Glutamatergic neuron (in vitro differentiated cells): ENCODE data around the gene TARS3. TPM values are rescaled to one million over a fixed set of nuclear protein-coding genes. Genes with fewer than 3 reads are reported as not detected.

Experiments
- DNase-seq: peaks from one replicate; pipeline ENCODE4 v3.0.0; 2022
- H3K27ac Mint-ChIP-seq: one replicate; pipeline ENCODE4 v1.8.0; 2020; ENCODE audit warnings: mild to moderate bottlenecking, mixed read lengths, inconsistent platforms; ENCODE audit not compliant: unreplicated experiment
- H3K27me3 Mint-ChIP-seq: one replicate; pipeline ENCODE4 v1.8.0; 2020; ENCODE audit warnings: mild to moderate bottlenecking, moderate library complexity, mixed read lengths, inconsistent platforms; ENCODE audit not compliant: unreplicated experiment
- H3K36me3 Mint-ChIP-seq: one replicate; pipeline ENCODE4 v1.8.0; 2020; ENCODE audit warnings: mild to moderate bottlenecking, mixed read lengths, inconsistent platforms; ENCODE audit not compliant: unreplicated experiment
- H3K4me1 Mint-ChIP-seq: one replicate; pipeline ENCODE4 v1.8.0; 2020; ENCODE audit warnings: mild to moderate bottlenecking, low read depth, mixed read lengths, inconsistent platforms; ENCODE audit not compliant: unreplicated experiment
- H3K4me3 Mint-ChIP-seq: one replicate; pipeline ENCODE4 v1.8.0; 2020; ENCODE audit warnings: mild to moderate bottlenecking, mixed read lengths, inconsistent platforms; ENCODE audit not compliant: unreplicated experiment
- H3K9me3 Mint-ChIP-seq: one replicate; pipeline ENCODE4 v1.8.0; 2020; ENCODE audit warnings: mild to moderate bottlenecking, moderate library complexity, mixed read lengths, inconsistent platforms; ENCODE audit not compliant: unreplicated experiment
- CTCF ChIP-seq: fragments of 200-600 bp; sonication (generic); IDR thresholded peaks from one replicate; pipeline ENCODE4 v1.5.0; 2021; ENCODE audit not compliant: partially characterized antibody, unreplicated experiment
- total RNA-seq: library from RNA; stranded (reverse); fragmentation: NEBNext Ultra II Directional; extraction: Animal tissue kit (Norgen Biotek cat#: 25700); gene quantifications from one replicate; pipeline ENCODE4 v1.2.1, GENCODE V29; 2021; ENCODE audit not compliant: unreplicated experiment

The TARS3 gene
- total RNA-seq, 1 donor from 2014 or later = 40.1 TPM

GRCh38 chr15:101702077-101702476 lies 22.2 kb downstream of the TARS3 start:
- peaks cover 4% of the 10 kb centered on the region for H3K36me3 Mint-ChIP-seq
- H3K27ac Mint-ChIP-seq = no peak overlapping the region
- peaks cover 1% of the 10 kb centered on the region for H3K27me3 Mint-ChIP-seq
- TF ChIP-seq CTCF = no peak
- H3K9me3 Mint-ChIP-seq = no peaks in the 10 kb centered on the region
- no peak for DNase-seq
- no peak overlapping the region for H3K4me3 Mint-ChIP-seq
- H3K4me1 Mint-ChIP-seq = no peaks in the 10 kb centered on the region

GRCh38 chr15:101698314-101698713 lies 26.0 kb downstream of the TARS3 start:
- TF ChIP-seq CTCF = no peak
- Mint-ChIP-seq H3K4me3 (no peak overlapping the region), H3K27me3 (peaks cover 1% of the 10 kb centered on the region), H3K27ac (no peak overlapping the region), H3K9me3 (peaks cover under 1% of the 10 kb centered on the region), H3K4me1 (no peaks in the 10 kb centered on the region), H3K36me3 (peaks cover 4% of the 10 kb centered on the region)
- DNase-seq = no peak

- no peaks in the 10 kb centered on the region for H3K4me1 Mint-ChIP-seq
- H3K4me3 Mint-ChIP-seq = no peak overlapping the region
- DNase-seq = no peak
- peaks cover 1% of the 10 kb centered on the region for H3K27me3 Mint-ChIP-seq
- H3K36me3 Mint-ChIP-seq = peaks cover 4% of the 10 kb centered on the region
- peaks cover 1% of the 10 kb centered on the region for H3K9me3 Mint-ChIP-seq
- no peak for TF ChIP-seq CTCF
- no peak overlapping the region for H3K27ac Mint-ChIP-seq
Observed at GRCh38 chr15:101697488-101697887, 26.8 kb downstream of the TARS3 start.

- peaks cover 4% of the 10 kb centered on the region for H3K36me3 Mint-ChIP-seq
- H3K27me3 Mint-ChIP-seq = peaks cover 1% of the 10 kb centered on the region
- peaks cover 1% of the 10 kb centered on the region for H3K9me3 Mint-ChIP-seq
- no peaks in the 10 kb centered on the region for H3K4me1 Mint-ChIP-seq
- no peak for TF ChIP-seq CTCF
- no peak overlapping the region for H3K4me3 Mint-ChIP-seq
- no peak for DNase-seq
- H3K27ac Mint-ChIP-seq = no peak overlapping the region
Observed at GRCh38 chr15:101696829-101697228, 27.4 kb downstream of the TARS3 start.

GRCh38 chr15:101694261-101694660 lies 30.0 kb downstream of the TARS3 start:
- peaks cover 1% of the 10 kb centered on the region for H3K27me3 Mint-ChIP-seq
- no peak overlapping the region for H3K4me3 Mint-ChIP-seq
- H3K27ac Mint-ChIP-seq = no peak overlapping the region
- H3K9me3 Mint-ChIP-seq = peaks cover 1% of the 10 kb centered on the region
- H3K36me3 Mint-ChIP-seq = no peaks in the 10 kb centered on the region
- no peaks in the 10 kb centered on the region for H3K4me1 Mint-ChIP-seq
- DNase-seq = no peak
- TF ChIP-seq CTCF = no peak
